Inflammatory macrophage treated with lipopolysaccharide for 1 hour (primary cell): ENCODE data around the gene DIRAS1.
"Not testable (repeated sequence)": the region's sequence is repeated elsewhere in the genome, so short reads cannot be mapped to it uniquely, and the experiment has no call there.

Source experiments
- DNase-seq, 2 donors: peaks; one replicate each; pipeline ENCODE4 v3.0.0-alpha.2; 2020 to 2022

DIRAS1 gene

GRCh38 chr19:2668175-2668763 is 52.9 kb downstream of the DIRAS1 start:
- no peak for DNase-seq

- not testable (repeated sequence) for DNase-seq
Observed at GRCh38 chr19:2667349-2667748, 53.8 kb downstream of the DIRAS1 start.

- no peak for DNase-seq
Observed at GRCh38 chr19:2666344-2666994, 54.7 kb downstream of the DIRAS1 start.

GRCh38 chr19:2665103-2665502 is 56.1 kb downstream of the DIRAS1 start:
- DNase-seq, result no peak
